GM21381 (cell line): Measurements from ENCODE around the gene GPR15LG.
"Not testable (repeated sequence)": the region's sequence is repeated elsewhere in the genome, so short reads cannot be mapped to it uniquely, and the experiment has no call there.

Experiments
- ATAC-seq: cut with Tn5 transposase; IDR thresholded peaks from one replicate; pipeline ENCODE4 v1.9.1; 2021; ENCODE audit warnings: mild to moderate bottlenecking, moderate library complexity; ENCODE audit not compliant: unreplicated experiment

GPR15LG gene

DNA sequence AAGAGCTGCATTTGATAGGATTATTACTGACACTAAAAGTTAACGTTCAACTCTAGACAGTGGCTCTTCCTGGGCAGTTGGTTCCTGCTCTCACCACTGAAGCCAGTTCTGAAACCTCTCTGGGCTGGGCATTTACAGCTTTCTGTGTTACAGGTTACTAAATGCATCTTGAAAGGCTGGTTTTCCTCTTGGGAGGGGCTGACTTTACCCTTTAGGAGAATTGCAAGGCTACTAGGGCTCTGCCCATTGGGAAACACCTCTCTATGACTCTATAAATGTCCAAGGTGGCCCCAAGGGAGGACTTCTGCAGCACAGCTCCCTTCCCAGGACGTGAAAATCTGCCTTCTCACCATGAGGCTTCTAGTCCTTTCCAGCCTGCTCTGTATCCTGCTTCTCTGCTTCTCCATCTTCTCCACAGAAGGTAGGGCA lies at the start of gene GPR15LG:
GPR15LG (plus strand) TSS at position 301 of the 429 bp plus-strand sequence; CDS start at position 352, 51 bp downstream.
- ATAC-seq = peak; percentile 38

DNA sequence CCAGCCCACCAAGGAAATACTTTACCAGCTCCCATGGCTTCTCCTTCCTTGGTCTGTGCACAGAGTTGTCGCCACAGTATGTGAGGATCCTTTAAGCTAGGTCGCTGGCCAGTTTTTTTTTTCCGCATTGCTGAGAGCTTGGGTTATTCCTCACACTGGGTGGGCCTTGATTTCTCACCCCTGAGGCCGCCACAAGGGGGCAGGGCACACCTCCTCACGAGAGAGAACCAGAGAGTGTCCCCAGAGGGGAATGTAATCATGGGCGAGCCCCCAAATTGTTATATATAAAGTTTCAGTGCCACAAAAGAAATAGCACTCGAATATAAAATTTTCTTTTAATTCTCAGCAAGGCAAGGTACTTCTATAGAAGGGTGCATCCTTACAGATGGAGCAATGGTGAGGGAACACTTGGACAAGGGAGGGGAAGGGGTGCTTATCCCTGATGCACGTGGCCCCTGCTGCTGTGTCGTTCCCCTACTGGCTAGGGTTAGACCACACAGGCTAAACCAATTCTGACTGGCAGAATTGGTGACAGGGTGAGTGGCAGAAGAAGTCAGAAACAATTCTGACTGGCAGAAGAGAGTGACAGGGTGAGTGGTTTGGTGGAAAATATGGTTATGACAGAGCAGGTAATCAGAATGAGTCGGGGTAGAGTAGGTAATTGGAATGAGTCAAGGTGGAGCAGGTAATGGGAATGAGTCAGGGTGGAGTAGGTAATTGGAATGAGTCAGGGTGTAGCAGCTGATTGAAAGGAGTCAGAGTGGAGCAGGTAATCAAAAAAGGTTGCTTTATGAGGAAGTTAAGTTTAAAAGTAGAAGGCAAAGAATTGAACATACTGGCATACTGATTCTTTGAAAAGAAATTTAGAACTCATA lies 47.5 kb upstream of the GPR15LG start:
- not testable (repeated sequence) for ATAC-seq

DNA sequence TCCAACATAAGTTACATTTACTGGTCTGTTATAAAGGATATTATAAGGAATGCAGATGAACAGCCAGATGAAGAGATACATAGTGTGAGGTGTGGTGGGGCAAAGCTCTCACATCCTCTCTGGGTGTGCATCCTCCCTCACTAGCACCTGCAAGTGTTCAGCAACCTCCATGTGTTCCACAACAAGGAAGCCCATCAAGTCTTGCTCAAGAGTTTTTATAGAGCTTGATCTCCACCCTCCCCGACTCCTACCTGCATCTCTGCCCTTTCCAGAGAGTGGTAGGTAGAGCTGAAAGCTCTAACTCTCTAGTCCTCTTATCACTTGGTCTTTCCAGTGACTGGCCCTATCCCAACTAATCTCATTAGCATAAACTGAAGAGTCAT lies 46.8 kb upstream of the GPR15LG start:
- no peak for ATAC-seq

GRCh38 chr10:84135836-84136235 lies 37.8 kb upstream of the GPR15LG start:
- no peak for ATAC-seq

- no peak for ATAC-seq
These were observed 35.8 kb upstream of the GPR15LG start for GRCh38 chr10:84137811-84138210.

GRCh38 chr10:84138478-84139125 lies 35.0 kb upstream of the GPR15LG start:
- ATAC-seq = no peak

GRCh38 chr10:84139126-84140035 lies 34.2 kb upstream of the GPR15LG start, which contains the start of gene GHITM:
TSS of gene GHITM (plus strand) at chr10:84139509. CDS start at chr10:84141501, 1,992 bp downstream.
- ATAC-seq = peak; percentile 99

- ATAC-seq = no peak
These were observed 33.6 kb upstream of the GPR15LG start for GRCh38 chr10:84140036-84140379.

DNA sequence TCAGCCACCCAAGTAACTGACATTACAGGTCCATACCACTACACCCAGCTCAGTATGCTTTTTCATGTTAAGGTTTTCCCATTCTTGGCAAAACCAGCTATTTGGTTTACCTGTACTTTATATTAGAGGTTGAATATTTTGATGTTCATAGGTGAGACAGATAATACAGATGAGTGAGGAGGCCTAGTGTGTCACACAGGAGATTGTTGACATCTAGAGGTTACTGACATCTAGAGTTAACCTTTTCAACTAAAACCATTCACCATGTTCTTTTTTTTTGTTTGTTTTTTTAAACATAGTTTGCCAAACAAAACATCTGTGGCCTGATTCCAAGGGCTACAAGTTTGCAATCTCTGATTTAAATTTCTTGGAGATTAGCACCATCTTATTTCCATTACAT lies 26.3 kb upstream of the GPR15LG start:
- no peak for ATAC-seq

GRCh38 chr10:84148006-84148597 lies 25.5 kb upstream of the GPR15LG start:
- peak; percentile 51 for ATAC-seq

DNA sequence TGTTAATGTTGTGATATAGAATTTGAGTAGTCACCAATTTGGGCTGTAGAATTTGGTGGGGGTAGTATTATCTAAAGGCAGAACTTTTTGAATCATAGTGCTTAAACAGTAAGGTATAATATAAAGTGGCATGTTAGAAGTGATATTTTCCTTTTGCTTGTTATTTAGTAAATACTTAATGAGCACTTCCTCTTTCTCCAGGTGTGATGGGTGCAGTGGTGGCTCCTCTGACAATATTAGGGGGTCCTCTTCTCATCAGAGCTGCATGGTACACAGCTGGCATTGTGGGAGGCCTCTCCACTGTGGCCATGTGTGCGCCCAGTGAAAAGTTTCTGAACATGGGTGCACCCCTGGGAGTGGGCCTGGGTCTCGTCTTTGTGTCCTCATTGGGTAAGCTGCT lies 23.7 kb upstream of the GPR15LG start:
- ATAC-seq = no peak

- no peak for ATAC-seq
These were observed 20.8 kb upstream of the GPR15LG start for GRCh38 chr10:84152769-84153168.

DNA sequence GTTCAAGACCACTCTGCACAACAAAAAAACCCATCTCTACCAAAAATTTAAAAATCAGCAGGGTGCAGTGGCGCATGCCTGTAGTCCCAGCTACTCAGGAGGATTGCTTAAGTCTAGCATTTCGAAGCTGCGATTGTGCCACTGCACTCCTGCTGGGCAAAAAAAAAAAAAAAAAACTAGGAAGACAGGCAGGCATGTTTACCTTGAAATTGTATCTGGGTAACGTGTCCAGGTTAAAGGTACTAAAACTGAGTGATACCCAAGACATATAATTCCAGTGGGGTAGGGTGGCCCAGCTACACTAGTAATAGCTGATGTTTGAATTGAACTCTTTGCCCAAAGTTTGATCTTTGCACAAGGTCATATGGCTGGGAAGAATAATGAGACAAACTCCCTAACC lies 18.1 kb upstream of the GPR15LG start:
- no peak for ATAC-seq

DNA sequence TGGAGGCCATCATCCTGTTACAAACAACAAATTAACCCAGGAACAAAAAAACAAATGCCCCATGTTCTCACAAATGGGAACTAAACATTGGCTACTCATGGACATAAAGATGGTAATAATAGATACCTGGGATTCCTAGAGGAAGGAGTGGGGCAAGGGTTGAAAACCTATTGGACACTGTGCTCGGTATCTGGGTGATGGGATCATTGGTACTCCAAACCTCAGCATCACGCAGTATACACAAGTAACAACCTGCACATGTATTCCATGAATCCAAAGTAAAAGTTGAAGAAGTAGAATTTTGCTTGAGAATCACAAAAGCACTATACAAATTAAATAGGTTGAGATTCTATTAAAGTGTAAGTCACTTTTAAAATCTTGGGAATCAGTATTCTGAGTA lies 17.6 kb upstream of the GPR15LG start:
- no peak for ATAC-seq

GRCh38 chr10:84156768-84157167 lies 16.8 kb upstream of the GPR15LG start:
- no peak for ATAC-seq

DNA sequence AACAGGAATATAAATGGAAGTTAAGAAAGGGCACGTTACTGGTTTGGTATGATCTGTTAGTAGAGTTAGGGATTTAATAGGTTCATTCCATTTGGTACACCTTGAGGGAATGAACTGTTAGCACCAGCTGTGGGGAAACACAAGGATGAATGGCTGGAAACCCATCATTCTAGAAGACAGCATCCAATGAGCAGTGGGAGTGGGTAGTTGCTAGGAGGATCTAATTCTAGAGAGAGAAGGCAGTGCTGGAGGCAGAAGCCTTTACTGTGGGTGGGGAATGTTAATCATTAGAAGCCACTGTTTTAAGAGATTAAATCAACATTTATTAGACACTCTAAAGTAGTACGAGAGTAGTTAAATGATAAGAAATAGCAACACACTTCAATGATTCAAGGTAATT lies 15.5 kb upstream of the GPR15LG start:
- ATAC-seq = no peak

DNA sequence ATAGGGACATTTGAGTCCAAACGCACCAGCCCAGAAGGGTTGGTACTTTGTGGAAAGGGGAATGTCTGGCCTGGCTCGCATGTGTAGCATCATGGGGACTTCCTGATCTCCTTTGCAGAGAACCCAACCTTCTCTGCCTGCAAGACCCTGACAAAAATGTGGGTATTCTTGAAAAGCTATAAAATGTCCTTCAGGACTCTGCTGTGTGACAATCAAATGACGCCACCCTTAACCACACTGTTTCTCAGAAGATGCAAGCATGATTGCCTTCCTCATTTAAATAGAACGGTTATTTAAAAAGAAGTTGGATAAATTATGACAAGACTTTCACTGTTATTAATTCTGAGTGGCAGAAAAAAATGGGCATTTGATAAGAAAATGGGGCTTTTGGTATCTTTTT lies 15.1 kb upstream of the GPR15LG start:
- ATAC-seq = no peak

- ATAC-seq = no peak
These were observed 14.4 kb upstream of the GPR15LG start for GRCh38 chr10:84159076-84159685.

DNA sequence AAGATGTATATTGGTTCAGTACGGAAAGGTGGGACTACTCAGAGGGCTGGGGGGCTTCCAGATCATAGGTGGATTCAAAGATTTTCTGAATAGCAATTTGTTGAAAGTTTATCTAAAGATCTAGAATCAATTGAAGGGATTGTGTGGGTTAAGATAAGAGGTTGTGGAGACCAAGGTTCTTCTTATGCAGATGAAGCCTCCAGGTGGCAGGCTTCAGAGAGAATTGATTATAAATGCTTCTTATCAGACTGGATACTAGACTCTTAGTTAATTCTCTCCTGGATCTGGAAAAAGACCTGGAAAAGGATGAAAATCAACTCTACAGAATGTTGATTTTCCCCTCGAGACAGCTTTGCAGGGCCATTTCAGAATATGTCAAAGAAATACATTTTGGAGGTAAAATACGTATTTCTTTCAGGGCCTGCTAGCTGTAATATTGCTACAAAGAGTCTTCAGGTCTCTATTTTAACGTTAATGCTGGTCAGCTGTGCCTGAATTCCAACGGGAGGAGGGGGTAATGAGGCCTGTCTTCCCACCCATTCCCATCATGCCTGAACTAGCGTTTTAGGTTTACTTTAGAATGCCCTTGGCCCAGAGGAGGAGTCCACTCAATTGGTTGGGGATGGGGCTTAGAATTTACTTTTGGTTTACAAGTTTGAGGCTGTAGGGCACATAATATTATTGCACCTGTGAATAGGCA lies 12.8 kb upstream of the GPR15LG start:
- ATAC-seq = no peak

- ATAC-seq = no peak
These were observed 9.6 kb upstream of the GPR15LG start for GRCh38 chr10:84163996-84164395.
